Measurements from ENCODE around the gene SCGB3A1.

SCGB3A1 gene

DNA sequence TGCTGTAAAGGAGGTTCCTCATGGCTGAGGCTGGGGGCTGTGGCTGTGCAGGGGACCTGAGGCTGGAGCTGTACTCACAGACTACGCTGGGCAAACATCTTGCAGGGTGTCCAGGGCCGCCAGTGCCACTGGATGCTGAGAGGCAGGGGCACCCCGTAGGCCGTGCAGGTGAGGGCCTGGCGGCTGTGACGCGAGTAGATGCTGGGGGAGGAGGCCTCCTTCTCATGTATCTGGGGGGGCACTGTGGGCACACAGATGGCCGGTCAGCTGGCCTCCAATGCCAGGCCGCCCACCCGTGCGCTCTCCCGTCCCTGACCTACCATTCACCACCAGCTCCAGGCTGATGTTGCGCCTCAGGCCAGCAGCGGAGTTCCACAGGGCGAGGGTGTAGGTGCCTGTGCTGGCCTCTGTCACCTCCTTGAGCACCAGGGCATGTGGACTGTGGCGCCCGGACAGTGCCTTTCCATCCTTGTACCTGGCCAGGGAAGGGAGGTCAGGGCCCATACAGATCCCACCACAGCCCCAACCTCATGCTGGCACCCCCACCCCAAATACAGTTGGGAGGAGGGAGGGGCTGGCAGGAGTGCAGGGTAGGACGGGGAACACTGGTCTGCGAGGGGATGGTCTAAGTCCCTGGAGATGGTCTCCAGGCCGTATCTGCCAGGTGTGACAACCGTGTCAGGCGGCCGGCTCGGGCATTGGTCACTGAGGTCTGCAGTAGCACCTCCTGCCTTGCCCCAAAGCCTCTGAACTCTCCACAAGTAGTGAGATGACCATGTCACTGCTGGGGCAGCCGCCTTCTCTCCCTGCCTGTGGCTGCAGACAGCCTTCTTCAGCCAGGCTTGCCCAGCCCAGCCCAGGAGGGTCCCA lies 34.7 kb upstream of the SCGB3A1 start:
- no peak for DNase-seq (ENCODE audit: low read depth in 2 of 2)

DNA sequence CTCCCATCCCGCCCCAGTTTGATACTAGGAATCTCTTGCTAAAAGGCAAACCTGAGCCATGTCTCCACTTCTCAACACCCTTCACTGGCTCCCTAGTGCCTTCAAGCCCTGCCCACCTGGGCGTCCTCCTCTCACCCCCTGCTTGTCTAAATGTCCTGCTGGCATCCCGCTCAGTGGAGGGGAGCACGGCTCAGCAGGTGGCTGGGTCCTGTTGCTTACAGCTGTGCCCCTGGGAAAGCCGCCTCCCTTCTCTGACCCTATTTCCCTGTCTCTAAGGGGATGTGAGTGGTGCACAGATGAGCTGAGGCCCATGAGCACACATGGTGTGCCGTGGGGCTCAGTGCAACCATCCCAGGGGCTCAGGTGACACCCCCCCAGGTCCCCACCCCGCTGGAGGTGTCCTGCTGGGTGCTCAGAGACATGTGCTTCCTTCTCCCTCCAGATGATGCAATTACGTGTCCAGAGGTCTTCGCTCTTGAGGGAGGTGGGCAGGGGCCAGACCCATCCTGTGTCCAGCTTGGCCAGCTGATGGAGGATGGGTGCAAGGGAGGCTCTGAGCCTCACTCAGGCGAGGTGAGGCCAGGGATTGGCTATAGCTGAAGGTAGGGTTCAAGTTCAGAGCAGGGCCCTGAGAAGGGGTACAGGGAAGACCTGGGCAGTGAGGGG lies 34.0 kb upstream of the SCGB3A1 start:
- DNase-seq (ENCODE audit: low read depth in 2 of 2): no peak

DNA sequence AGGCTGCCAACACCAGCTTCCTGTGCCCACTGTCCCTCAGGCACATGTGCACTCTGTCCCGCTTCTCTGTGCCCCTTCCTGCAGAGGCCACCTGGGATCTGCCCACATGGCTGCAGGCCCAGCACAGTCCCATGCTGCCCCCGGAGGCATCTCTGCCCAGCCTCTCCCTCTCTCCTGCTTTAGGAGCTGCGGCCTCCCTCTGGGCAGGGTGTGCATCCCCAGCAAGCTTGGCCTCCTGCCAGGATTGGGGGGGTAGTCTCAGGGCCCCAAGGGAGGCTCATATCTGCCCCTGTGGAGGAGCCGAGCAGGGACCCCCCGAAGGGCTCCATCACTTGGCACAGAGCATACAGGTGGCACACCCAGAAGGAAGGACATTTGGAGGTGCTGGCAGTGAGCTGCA lies 33.3 kb upstream of the SCGB3A1 start:
- DNase-seq (ENCODE audit: low read depth in 2 of 2): no peak

DNA sequence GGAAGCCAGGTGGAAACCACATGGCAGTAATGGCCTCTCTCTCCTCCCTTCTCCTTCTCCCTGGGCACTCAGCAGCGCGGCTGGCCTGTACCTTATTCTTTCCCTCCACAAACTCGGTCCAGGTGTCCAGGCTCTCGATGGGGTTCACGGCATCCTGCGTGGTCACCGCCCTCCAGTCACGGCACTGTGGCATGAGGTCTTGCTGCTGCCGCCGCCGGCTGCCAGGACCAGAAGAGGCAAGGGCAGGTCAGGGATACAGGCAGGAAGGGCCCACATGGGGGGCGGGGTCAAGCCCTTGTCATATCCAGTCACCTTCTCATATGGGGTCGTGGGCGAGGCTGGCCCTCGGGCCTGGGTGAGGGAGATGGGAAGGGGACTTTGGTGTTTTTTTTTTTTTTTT lies 32.5 kb upstream of the SCGB3A1 start:
- no peak for DNase-seq (ENCODE audit: low read depth in 2 of 2)

DNA sequence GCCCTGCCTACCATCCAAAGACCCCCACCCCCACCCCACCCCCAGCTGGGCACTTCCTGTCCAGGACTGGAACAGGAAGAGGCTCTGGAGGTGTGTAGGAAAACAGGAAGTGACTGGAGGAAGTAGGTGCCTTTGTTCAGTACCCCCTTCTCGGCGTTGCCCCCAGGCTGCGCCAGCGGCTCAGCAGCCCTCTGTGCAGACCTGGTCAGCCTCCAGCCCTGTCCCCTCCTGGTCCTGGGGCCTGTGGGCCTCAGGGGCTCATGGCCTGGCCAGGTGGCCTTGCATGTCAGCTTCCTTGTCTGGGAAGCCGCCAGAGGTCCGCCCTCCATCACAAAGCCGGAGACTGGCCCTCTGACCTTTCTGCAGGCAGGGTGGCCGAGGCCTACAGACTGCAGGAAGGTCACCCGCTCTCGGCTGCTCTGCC lies 32.1 kb upstream of the SCGB3A1 start:
- DNase-seq (ENCODE audit: low read depth in 2 of 2): no peak

DNA sequence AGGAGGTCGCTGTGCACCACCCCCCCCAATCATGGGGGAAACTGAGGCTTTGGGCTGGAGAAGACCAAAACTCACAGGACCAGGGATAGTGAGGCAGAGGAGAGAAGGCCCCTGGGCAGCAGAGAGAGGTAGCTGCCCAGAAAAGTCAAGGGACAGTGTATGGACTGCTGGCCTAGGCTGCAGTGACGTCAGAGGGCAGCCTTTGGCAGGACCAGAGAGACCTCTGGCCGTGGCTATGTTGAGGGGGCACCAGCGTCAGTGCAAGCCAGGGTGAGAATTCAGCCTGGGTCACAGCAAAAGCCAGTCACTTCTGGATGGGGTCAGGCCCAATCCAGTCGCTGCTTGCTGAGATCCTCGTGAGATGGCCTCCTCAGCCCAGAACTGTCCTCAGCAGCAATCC lies 31.6 kb upstream of the SCGB3A1 start:
- DNase-seq (ENCODE audit: low read depth in 2 of 2): no peak

DNA sequence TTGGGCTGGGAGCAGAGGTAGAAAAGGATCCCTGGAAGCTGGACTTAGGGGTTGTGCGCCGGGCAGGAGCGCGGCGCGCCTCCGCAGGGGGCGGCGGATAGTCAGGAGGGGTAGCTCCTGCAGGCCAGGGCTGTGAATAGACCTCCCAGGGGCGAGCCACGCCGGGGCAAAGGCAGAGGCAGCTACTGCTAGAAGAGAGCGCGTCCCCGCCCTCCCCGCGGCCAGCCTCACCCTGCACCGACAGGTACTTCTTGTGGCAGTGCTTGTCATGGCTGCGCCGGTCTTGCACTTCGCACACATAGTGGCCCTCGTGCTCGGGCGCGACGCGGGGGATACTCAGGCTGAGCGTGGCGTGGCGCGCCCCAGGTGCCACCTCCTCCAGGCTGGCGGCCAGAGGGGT lies 30.0 kb upstream of the SCGB3A1 start:
- no peak for DNase-seq (ENCODE audit: low read depth in 2 of 2)

DNA sequence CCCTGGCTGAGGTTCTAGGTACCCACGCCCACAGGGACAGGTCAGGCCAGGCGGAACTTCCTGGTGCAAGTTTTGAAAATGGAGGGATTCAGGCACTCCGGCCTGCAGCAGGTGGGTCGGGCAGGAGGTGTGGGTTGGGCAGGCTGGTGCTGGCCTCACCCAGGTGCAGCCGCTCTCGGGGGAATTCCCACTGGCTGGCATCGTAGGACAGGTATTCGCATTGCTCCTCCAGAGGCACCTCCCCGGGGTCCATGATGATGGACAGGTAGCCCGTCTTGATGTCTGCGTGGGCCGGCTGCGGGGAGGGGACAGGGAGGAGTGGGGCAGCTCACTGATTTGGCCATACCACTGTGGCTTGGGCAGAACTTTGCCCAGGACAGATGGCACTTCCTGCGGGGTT lies 28.7 kb upstream of the SCGB3A1 start:
- no peak for DNase-seq (ENCODE audit: low read depth in 2 of 2)

DNA sequence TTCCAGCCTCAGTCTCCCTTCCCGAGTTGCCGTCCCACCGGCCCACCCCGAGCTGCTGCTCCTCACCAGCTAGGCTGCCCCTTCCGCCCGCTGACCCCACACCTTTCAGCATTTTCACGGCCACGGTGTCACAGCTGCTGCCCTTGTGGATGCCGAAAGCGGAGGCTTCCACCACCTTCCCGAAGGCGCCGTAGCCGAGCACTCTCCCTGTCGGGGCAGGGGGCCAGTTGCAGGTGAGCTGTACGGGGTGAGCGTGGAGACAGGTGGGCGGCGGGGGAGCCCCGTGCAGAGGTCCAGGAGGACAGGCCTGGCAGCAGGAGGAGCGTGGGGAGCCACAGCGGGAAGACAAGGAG lies 28.2 kb upstream of the SCGB3A1 start:
- DNase-seq (ENCODE audit: low read depth in 2 of 2): no peak

DNA sequence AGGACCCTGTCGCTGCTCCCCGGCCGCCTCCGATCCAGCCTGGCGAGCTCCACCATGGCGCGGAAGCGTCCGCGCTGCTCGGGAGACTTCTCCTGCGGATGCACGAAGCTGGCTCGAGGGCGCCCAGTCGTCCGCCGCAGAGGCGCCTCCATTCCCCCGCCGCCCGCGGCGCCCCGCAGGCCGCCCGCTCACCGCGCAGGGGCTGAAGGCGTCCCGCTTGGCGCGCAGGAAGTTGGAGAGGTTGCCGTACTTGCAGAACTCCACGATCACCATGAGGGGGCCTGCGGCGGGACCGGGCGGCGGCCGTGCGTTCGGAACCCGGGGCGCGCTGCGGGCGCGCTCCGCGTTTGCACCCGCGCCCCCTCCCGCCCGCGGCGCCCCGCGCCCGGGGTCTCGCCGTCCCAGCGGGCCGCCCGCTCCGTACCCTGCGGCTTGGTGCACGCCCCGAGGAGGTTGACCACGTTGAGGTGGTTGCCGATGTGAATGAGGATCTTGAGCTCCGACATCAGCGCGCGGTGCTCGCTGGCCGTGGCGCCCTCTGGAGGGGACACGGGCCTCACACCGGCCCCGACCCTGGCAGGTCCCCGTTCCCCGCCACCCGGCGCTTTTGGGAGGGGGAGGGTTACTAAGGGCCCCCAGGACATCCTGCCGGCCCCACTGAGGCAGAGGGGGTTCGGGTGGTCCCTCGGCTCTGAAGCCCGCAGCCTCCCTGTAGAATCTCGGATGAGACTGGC lies 27.7 kb upstream of the SCGB3A1 start:
- no peak for DNase-seq (ENCODE audit: low read depth in 2 of 2)

DNA sequence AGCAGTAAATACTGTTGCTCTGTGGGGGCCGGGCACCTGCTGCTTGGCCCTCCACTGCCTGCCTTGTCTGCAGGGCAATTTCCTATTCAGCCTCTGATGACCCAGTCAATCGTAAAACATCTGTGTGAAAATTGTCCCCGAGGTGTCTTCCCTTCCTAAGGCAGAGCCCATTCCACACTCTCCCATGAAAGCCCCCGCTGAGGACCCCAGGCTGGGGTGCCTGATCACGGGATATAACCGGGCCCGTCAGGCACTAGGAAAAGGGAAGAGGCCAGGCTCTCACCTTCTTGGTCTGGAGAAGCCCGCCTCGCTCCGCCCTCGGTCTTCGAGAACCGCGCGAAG lies 27.2 kb upstream of the SCGB3A1 start:
- no peak for DNase-seq (ENCODE audit: low read depth in 2 of 2)

DNA sequence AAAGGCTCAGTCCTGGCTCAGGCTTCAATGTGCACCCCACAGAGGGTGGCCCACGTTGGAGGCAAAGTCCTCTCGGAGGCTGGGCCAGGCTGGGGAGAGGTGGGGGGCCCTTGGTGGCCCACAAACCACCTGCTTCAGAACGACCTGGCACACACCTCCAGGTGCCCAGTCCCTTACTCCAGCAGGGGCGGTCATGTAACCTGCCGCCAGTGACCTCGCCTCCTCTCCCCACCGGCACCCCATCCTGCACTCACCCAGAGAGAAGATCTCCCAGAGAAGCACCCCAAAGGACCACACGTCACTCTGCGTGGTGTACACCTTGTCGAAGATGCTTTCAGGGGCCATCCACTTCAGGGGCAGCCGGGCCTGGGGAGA lies 22.5 kb upstream of the SCGB3A1 start:
- no peak for DNase-seq (ENCODE audit: low read depth in 2 of 2)

DNA sequence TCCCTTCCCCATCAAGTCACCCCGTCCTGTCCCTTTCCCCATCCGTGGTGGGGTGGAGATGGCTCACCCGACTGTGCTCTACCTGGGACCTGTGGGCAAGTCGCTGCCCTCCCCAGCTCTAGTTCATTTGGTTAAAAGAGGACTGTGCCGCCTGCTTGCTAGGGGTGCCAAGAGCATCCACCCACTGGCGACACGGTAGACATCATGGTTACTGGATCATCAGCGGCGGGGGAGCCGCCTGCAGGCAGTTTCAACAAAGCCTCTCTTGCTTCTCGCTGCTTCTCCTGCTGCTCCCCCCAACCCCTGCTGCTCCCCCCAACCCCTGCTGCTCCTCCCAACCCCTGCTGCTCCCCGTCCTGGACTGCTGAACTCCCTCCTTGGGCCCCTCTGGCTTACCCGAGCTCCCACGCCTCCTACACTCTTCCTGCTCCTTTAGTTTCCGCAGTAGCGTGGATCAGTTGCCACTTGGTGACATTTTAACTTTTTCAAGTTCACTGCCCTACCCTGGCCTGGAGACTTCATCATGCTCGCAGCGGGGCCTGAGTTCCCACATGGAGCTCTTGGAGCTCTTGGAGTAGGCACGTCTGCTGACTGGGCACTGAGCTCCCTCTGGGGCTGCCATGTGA lies 22.0 kb upstream of the SCGB3A1 start:
- DNase-seq (ENCODE audit: low read depth in 2 of 2): no peak

DNA sequence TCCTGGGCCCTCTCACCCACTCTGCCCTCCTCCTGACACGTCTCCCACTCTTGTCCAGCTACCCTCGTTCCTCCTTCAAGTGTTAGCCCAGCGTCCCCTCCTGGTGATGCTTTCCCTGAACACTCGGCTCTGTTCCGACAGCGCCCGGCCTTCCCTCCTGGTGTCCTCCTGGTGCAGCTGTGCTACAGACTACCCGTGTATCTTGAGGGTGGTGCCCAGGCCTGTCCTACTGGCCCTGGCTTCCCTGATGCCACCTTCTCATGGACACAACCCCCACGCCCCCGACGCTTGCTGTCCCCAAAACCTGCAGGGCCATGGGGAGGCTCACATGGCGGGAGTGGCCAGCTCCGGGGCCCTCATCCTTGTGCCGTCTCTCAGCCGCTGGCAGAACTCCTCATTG lies 21.4 kb upstream of the SCGB3A1 start:
- DNase-seq (ENCODE audit: low read depth in 2 of 2): no peak

DNA sequence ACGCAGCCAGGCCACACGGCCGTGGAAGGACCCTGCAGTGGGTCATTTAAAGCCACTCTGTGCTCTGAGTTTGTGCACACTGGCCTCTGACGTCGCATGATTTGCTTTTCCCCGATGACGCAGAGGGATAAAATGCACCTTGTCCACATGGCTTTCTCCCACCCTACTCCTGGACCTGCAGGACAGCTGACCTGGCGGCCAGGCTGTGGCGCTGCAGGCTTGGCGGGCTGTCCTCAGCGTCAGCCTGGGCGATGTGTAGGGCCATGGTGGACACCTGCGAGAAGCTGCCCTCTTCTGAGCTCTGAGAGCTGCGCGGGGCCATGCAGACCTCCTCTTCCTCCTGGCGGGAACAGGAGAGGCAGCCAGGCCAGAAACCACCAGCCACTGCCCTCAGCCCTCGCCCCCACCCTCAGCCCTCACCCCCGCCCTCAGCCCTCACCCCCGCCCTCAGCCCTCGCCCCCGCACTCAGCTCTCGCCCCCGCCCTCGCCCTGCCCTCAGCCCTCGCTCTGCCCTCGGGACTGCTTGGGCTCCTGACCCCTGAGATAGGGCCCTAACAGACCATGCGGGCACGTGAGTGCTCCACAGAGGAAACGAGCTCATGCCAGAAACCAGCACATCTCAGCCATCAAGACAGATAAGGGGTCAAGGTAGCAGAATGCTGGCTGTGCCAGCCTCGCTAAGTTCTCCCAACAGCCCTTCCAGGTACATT lies 20.0 kb upstream of the SCGB3A1 start:
- DNase-seq (ENCODE audit: low read depth in 2 of 2): no peak

DNA sequence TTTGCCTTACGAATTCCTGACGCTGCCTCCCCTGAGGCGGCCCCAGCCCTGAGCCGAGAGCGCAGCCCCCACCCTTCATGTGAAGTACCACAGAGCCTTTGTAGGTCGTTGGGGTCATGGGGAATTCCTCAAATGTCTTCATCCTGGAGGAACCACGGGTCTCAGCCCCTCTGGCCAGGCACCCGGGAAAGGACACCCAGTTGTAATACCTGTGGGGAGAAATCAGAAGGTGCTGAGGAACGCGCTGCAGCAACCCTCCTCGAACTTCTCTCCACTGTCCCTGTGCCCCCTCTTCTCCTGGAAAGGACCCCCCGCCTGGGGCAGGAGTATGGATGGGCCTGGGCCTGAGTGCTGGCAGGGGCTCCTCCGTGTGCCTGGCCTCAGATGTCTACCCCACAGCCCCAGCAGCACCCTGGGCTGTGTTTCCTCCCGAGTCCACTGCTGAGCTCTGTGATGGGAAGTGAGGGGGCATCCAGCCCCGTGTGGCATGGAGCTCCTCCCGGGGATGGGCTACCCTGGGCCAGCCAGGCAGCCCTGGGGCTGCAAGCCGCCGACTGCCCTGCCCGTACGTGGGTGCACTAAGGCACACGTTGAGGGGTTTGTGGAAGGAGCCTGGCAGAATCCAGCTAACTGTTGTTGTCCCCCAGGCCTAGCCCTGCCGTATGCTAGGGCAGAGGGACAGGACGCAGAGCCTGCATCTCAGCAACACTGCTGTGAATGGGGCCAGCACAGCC lies 18.7 kb upstream of the SCGB3A1 start:
- DNase-seq (ENCODE audit: low read depth in 2 of 2): no peak

DNA sequence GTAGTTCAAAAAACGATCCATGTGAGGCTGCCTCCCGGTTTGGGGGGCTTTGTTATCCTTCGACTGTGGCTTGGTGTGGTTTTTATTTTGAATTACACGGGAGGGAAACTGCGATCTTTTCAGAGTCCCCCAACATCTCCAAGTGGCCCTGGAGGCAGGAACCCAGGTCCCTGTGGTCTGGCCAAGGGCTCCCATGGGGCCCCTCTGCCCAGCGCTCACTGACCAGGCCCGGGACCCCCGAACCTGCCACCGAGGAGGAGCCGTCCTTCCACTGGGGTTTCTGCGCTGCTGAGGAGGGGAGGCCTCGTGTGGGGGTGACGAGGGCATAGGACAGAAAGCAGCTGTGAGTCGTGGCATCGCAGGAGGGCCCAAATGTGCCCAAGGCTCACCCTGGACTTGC lies 18.1 kb upstream of the SCGB3A1 start:
- DNase-seq (ENCODE audit: low read depth in 2 of 2): no peak

DNA sequence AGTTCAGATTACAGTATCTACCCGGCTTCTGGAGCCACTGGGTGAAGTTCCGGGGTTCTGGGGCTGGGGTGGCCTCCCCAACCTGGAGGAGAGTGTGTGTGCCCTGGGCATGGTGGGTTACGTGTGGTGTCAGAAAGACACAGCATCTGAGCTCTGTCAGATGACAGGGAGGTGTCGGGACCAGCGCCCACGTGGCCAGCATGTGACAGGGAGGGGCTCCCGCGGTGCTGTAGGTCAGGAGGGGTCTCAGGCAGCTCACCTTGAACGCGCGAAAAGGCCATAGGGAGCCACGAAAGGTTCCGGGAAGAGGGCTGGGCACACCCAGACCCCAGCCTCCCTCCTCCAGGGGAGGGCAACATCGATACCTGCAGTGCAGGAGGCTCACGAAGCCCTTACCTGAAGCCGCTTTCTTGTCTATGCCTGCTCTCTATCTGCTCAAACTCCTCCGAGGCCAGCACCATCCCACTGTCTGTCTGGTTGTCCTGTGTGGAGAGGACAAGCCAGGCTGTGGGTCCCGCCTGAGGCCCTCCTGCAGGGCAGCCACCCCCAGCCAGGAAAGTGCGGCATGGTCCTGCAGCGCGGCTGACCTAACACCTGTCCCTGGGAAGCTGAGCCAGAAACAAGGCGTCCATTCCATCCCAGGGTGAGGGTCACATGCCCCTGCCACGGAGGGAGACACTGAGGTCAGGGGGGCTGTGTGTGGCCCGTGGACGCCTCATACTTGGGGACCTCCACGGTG lies 17.4 kb upstream of the SCGB3A1 start:
- no peak for DNase-seq (ENCODE audit: low read depth in 2 of 2)

DNA sequence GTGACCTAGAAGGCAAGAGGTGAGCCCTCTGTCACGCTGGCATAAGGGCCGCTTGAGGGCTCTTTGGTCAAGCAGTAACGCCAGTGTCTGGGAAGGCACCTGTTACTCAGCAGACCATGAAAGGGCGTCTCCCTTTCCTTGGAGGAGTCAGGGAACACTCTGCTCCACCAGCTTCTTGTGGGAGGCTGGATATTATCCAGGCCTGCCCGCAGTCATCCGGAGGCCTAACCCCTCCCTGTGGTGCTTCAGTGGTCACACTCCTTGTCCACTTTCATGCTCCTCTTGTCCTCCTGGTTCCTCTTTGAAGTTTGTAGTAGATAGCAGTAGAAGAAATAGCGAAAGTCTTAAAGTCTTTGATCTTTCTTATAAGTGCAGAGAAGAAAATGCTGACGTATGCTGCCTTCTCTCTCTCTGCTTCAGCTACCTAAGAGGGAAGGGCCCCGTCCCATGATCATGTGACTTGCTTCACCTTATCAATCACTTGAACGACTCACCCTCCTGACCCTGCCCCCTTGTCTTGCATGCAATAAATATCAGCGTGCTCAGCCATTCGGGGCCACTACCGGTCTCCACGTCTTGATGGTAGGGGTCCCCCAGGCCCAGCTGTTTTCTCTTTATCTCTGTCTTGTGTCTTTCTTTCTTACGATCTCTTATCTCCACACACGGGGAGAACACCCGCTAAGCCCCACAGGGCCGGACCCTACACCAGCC lies 16.7 kb upstream of the SCGB3A1 start:
- DNase-seq (ENCODE audit: low read depth in 2 of 2): no peak

DNA sequence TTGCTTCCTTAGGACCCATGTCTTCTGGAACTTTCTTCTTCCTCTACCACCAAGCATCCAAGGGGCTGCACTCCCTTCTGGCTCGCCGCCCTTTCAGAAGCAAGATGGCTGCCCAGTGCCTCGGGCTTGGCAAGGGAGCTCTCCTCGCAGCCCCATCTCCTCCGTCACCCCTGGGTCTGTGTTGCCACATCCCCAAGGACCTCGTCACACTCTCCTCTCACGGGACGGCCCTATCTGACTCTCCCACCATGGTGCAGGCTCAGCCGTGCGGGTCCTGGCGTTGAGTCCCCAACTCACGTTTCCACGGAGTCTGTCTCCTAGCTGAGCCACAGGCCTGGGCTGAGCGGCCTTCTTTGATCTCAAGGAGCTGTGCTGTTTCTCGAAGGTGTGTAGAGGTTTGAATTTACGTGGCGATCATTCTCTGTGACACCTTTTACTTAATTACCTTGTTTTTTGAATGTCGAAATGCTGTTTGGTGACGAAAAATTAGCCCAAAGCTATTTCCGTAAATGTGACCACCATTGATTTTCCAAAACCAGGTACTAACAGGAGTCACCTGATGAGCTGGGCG lies 15.0 kb upstream of the SCGB3A1 start:
- no peak for DNase-seq (ENCODE audit: low read depth in 2 of 2)

Measured in stimulated activated CD8-positive, alpha-beta memory T cell treated with anti-CD3 and anti-CD28 coated beads, Interleukin-7, amount 100 ng/mL, for 4 hours (primary cell).